NB4 (cell line): Measurements from ENCODE around the gene RRAD.

Experiments used
- DNase-seq: peaks from one replicate; pipeline ENCODE4 v3.0.0; 2010; ENCODE audit warnings: low read depth
- H3K4me3 ChIP-seq: one replicate; pipeline ENCODE4 v1.5.1; 2011; ENCODE audit warnings: mild to moderate bottlenecking, low read depth, low read length, moderate library complexity
- CTCF ChIP-seq: IDR thresholded peaks from one replicate; pipeline ENCODE4 v1.5.1; 2012; ENCODE audit warnings: low read depth, low read length
- MYC ChIP-seq: IDR thresholded peaks from 2 replicates; pipeline ENCODE4 v1.6.1; 2011; ENCODE audit warnings: low read depth, low read length
- POLR2A ChIP-seq: IDR thresholded peaks from 2 replicates; pipeline ENCODE4 v1.6.1; 2011; ENCODE audit warnings: mild to moderate bottlenecking; ENCODE audit not compliant: insufficient read length; ENCODE audit errors: extremely low read depth
- TF ChIP-seq, protein P1 (sequence below): IDR thresholded peaks from 2 replicates; pipeline ENCODE4 v1.6.1; 2011; ENCODE audit warnings: low read depth, low read length

Gene RRAD

DNA sequence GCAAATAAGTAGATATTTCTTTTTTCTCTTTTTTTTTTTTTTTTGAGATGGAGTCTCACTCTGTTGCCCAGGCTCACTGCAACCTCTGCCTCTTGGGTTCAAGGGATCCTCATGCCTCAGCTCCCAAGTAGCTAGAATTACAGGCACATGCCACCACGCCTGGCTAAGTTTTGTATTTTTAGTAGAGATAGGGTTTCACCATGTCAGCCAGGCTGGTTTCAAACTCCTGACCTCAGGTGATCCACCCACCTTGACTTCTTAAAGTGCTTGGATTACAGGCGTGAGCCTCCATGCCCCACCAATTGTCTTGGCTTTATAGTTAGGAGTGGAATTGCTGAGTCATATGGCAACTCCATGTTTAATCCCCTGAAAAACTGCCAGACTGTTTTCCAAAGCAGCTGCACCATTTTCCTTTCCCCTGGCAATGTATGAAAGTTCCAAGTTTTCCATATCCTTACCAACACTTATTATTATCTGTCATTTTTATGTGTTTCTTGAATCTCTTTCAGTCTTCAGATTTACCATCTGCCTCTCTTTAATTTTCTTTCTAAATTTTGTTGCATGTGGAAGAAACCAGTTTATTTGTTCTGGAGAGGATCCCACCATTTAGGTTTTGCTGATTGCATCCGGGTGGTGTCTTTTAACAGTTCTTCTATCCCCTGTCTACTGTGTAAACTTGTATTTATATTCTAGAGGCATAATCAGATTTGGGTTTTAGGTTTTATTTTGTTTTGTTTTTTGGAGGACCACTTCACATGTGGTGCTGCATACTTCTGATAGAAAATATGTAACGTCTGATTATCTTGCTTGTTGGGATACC, 25.8 kb upstream of the RRAD start:
- H3K4me3 ChIP-seq = no peak overlapping the region
- DNase-seq = no peak
- no peak for TF ChIP-seq CTCF
- no peak for TF ChIP-seq POLR2A
- no peak for TF ChIP-seq MYC
- TF ChIP-seq, protein P1, sequence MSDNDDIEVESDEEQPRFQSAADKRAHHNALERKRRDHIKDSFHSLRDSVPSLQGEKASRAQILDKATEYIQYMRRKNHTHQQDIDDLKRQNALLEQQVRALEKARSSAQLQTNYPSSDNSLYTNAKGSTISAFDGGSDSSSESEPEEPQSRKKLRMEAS = no peak

- TF ChIP-seq MYC (no peak), POLR2A (no peak), CTCF (no peak)
- TF ChIP-seq, protein P1 = no peak
- no peak for DNase-seq
- no peak overlapping the region for H3K4me3 ChIP-seq
These were observed 25.1 kb upstream of the RRAD start for GRCh38 chr16:66950437-66950836.

GRCh38 chr16:66949472-66949871, 24.1 kb upstream of the RRAD start:
- TF ChIP-seq, protein P1 = no peak
- no peak for TF ChIP-seq CTCF
- no peak for TF ChIP-seq MYC
- no peak for TF ChIP-seq POLR2A

DNA sequence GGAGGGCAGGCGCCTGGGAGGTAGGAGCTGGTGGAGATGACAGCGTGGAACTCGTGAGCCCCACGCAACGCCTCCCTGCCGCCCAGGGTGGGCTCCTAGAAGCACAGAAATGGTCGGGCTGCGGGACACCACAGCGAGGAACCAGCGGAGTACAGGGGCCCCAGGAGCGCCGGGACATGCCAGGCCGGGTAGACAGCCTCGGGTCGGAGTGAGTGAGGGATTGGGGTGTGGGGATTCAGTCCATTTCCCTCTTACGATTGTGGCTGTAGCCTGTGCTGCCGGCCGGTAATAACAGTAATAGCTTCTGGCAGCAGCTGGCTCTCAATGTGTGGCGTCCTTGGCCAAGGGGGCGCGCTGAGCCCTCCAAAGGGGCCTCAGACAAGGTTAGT, 23.5 kb upstream of the RRAD start:
- no peak for DNase-seq
- no peak for TF ChIP-seq POLR2A
- TF ChIP-seq MYC = no peak
- TF ChIP-seq, protein P1 = no peak
- no peak overlapping the region for H3K4me3 ChIP-seq

More at GRCh38 chr16:66949472-66949871, 24.1 kb upstream of the RRAD start:
- no peak overlapping the region for H3K4me3 ChIP-seq
- DNase-seq = no peak

- TF ChIP-seq MYC = no peak
- no peak for TF ChIP-seq POLR2A
- TF ChIP-seq, protein P1 = no peak
- no peak for TF ChIP-seq CTCF
- H3K4me3 ChIP-seq = peak overlapping the region; percentile 38
- no peak for DNase-seq
These were observed 22.9 kb upstream of the RRAD start for GRCh38 chr16:66948134-66948836.
